Measurements from ENCODE around the gene GALNT18. TPM values are rescaled to one million over a fixed set of nuclear protein-coding genes. Genes with fewer than 3 reads are reported as not detected.

Gene GALNT18
- total RNA-seq, 4 donors from 2014 or later, result 7.8 to 57.1 (median 17.8) TPM

- TF ChIP-seq, protein P1, sequence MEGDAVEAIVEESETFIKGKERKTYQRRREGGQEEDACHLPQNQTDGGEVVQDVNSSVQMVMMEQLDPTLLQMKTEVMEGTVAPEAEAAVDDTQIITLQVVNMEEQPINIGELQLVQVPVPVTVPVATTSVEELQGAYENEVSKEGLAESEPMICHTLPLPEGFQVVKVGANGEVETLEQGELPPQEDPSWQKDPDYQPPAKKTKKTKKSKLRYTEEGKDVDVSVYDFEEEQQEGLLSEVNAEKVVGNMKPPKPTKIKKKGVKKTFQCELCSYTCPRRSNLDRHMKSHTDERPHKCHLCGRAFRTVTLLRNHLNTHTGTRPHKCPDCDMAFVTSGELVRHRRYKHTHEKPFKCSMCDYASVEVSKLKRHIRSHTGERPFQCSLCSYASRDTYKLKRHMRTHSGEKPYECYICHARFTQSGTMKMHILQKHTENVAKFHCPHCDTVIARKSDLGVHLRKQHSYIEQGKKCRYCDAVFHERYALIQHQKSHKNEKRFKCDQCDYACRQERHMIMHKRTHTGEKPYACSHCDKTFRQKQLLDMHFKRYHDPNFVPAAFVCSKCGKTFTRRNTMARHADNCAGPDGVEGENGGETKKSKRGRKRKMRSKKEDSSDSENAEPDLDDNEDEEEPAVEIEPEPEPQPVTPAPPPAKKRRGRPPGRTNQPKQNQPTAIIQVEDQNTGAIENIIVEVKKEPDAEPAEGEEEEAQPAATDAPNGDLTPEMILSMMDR (IDR thresholded peaks at IDR 0.05; ENCODE audit: low read depth), result no peak
These were observed 3.1 kb upstream of the GALNT18 start for GRCh38 chr11:11624926-11625325.

GRCh38 chr11:11624204-11624603 is 2.4 kb upstream of the GALNT18 start:
- TF ChIP-seq, protein P1 (IDR thresholded peaks at IDR 0.05; ENCODE audit: low read depth), result no peak

DNA sequence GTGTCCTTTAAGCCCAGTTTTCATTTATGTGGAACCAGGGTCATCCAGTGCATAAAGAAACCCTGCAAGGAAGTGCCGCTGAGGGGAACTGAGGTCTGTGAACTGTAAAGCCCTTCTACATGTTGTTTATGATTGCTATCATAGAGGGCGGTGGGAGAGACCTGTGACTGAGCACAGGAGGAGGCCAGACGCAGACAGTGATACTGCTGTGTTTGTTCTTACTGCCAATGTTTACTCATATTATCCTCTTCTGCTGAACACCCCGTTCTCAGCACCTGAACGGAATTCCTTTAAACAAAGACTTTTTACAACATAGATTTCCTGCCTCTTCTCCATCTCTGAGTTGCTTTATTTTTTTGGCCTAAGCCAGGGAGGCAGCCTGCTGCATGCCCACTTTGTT is 967 bp upstream of the GALNT18 start:
- TF ChIP-seq, protein P1 (IDR thresholded peaks at IDR 0.05; ENCODE audit: low read depth), result no peak

GRCh38 chr11:11622340-11622706 is 518 bp upstream of the GALNT18 start:
- TF ChIP-seq, protein P1 (IDR thresholded peaks at IDR 0.05; ENCODE audit: low read depth), result no peak

DNA sequence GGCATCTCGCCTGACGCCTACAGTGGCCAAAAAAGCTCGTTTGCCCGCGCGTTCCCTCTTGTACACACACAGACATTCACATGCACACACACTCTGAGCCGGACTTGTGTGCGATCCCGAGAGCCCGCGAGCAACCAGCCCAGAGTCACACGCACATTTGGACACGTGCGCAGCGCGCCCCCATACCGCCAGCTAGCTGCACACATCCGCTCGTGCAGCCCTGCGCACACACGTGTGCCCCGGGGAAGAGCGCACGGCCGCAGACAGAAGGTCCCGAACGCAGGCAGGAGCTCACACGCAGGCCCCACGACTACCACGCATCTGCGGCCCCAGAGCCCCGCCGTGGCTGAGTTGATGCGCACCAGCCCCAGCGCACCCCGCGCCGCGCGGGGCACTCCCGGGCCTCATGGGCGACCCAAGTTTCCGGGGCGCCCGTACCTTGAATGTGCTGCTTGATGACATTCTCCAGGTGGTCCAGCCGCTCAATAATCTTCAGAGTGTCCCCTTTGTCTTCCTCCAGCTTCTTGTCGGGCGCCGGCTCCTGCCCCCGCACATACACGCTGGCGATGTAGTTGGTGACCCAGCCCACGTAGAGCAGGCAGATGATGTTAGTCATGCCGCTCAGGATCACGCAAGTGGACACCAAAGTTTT is 758 bp downstream of the GALNT18 start:
- TF ChIP-seq, protein P1 (IDR thresholded peaks at IDR 0.05; ENCODE audit: low read depth), result no peak

DNA sequence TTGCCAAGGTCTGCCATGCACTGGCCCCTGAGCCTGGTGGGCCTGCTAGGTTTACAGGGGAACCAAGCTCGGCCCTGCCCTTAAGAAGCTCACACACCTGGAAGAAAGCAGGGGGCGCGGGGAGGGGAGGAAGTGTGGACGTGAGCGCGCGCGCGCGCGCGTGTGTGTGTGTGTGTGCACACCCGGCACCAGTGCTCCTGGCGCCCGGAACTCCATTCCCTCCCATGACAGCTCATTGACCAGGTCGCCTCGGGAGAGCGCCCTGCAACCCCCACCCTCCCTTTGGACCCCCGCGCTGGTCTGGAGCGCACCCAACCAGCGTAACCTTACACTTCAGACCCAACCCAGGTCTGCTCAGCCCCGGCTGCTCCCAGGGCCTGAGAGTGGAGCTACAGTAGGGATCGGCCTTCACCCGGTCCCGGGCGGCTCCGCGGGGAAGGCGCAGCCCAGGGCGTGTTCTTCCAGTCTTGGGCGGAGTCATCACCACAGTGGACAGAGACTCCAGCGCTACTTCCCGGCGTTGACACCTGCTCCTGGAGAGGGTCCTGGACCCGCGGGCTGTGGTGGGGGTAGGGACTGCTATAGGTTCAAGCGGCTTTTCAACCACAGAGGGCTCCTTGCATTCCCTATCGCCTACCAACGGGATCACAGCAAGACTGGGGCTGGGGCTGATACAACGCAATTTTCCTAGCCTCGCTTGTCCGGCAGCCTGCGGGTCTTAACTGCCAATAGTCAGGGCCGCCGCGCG is 1.5 kb downstream of the GALNT18 start:
- TF ChIP-seq, protein P1 (IDR thresholded peaks at IDR 0.05; ENCODE audit: low read depth), result no peak

- TF ChIP-seq, protein P1 (IDR thresholded peaks at IDR 0.05; ENCODE audit: low read depth), result no peak
These were observed 2.8 kb downstream of the GALNT18 start for GRCh38 chr11:11618973-11619435.

Data from subcutaneous adipose tissue (tissue), 4 donors.